IPS DF 6.9 (cell line): Measurements from ENCODE around the gene ZBP1.

Source experiments
- DNase-seq: peaks from one replicate; pipeline ENCODE4 v3.0.0-alpha.2; 2013; ENCODE audit warnings: low read depth, low spot score
- H3K27ac ChIP-seq: one replicate; pipeline ENCODE4 v1.5.1; 2013; ENCODE audit warnings: low read length, control low read depth
- H3K27me3 ChIP-seq: 2 replicates; pipeline ENCODE4 v1.6.1; 2013; ENCODE audit warnings: mild to moderate bottlenecking, low read length; ENCODE audit not compliant: control insufficient read depth, insufficient read depth
- H3K36me3 ChIP-seq: 2 replicates; pipeline ENCODE4 v1.6.1; 2013; ENCODE audit warnings: low read length; ENCODE audit not compliant: control insufficient read depth, insufficient read depth
- H3K4me1 ChIP-seq: 2 replicates; pipeline ENCODE4 v1.6.1; 2013; ENCODE audit warnings: low read length; ENCODE audit not compliant: control insufficient read depth, insufficient read depth
- H3K4me3 ChIP-seq: 2 replicates; pipeline ENCODE4 v1.5.1; 2013; ENCODE audit warnings: mild to moderate bottlenecking, low read length
- H3K9me3 ChIP-seq: 2 replicates; pipeline ENCODE4 v1.6.1; 2013; ENCODE audit warnings: low read length, inconsistent platforms; ENCODE audit not compliant: control insufficient read depth, insufficient read depth
- WGBS: extraction: QIAGEN DNeasy Blood & Tissue Kit; methylation state at CpG from one replicate; pipeline ENCODE4 v1.1.7; 2013; ENCODE audit warnings: mixed read lengths, missing lambda C conversion rate; ENCODE audit not compliant: insufficient read length, insufficient coverage; 5-methylcytosine and 5-hydroxymethylcytosine counted together

The ZBP1 gene

GRCh38 chr20:57566399-57566798, 53.8 kb downstream of the ZBP1 start:
- Histone ChIP-seq H3K27ac (no peak overlapping the region), H3K4me3 (no peak overlapping the region), H3K4me1 (no peaks in the 10 kb centered on the region), H3K9me3 (no peaks in the 10 kb centered on the region), H3K27me3 (no peaks in the 10 kb centered on the region), H3K36me3 (no peaks in the 10 kb centered on the region)
- no peak for DNase-seq
- no CpG with 5 or more reads among the region's 1 CpG for WGBS

GRCh38 chr20:57564951-57565642, 55.1 kb downstream of the ZBP1 start:
- no peak overlapping the region for H3K27ac ChIP-seq
- H3K4me3 ChIP-seq, result no peak overlapping the region
- no peaks in the 10 kb centered on the region for H3K27me3 ChIP-seq
- no peaks in the 10 kb centered on the region for H3K36me3 ChIP-seq
- no peaks in the 10 kb centered on the region for H3K9me3 ChIP-seq
- no CpG with 5 or more reads among the region's 11 CpGs for WGBS
- DNase-seq, result no peak
- no peaks in the 10 kb centered on the region for H3K4me1 ChIP-seq

- H3K27me3 ChIP-seq, result no peaks in the 10 kb centered on the region
- WGBS, result no CpG with 5 or more reads among the region's 14 CpGs
Observed at GRCh38 chr20:57564180-57564802, 55.9 kb downstream of the ZBP1 start.

GRCh38 chr20:57563522-57563921, 56.7 kb downstream of the ZBP1 start:
- Histone ChIP-seq H3K36me3 (no peaks in the 10 kb centered on the region), H3K27ac (no peak overlapping the region)

More at GRCh38 chr20:57564180-57564802, 55.9 kb downstream of the ZBP1 start:
- H3K4me1 ChIP-seq, result no peaks in the 10 kb centered on the region
- no peaks in the 10 kb centered on the region for H3K9me3 ChIP-seq
- no peak overlapping the region for H3K4me3 ChIP-seq
- no peak overlapping the region for H3K27ac ChIP-seq
- no peak for DNase-seq
- no peaks in the 10 kb centered on the region for H3K36me3 ChIP-seq

GRCh38 chr20:57562541-57563465, 57.4 kb downstream of the ZBP1 start:
- Histone ChIP-seq H3K4me1 (no peaks in the 10 kb centered on the region), H3K4me3 (no peak overlapping the region), H3K27me3 (no peaks in the 10 kb centered on the region), H3K27ac (no peak overlapping the region), H3K9me3 (no peaks in the 10 kb centered on the region), H3K36me3 (no peaks in the 10 kb centered on the region)
- WGBS, result no CpG with 5 or more reads among the region's 35 CpGs
- DNase-seq, result no peak

More at GRCh38 chr20:57563522-57563921, 56.7 kb downstream of the ZBP1 start:
- no peak overlapping the region for H3K4me3 ChIP-seq
- H3K9me3 ChIP-seq, result no peaks in the 10 kb centered on the region
- no peaks in the 10 kb centered on the region for H3K4me1 ChIP-seq
- H3K27me3 ChIP-seq, result no peaks in the 10 kb centered on the region
- no CpG with 5 or more reads among the region's 12 CpGs for WGBS
- no peak for DNase-seq

GRCh38 chr20:57561356-57562279, 58.6 kb downstream of the ZBP1 start:
- H3K27ac ChIP-seq, result no peak overlapping the region
- H3K4me1 ChIP-seq, result no peaks in the 10 kb centered on the region
- no peaks in the 10 kb centered on the region for H3K36me3 ChIP-seq
- DNase-seq, result no peak
- no peak overlapping the region for H3K4me3 ChIP-seq
- H3K27me3 ChIP-seq, result no peaks in the 10 kb centered on the region
- no CpG with 5 or more reads among the region's 24 CpGs for WGBS
- H3K9me3 ChIP-seq, result no peaks in the 10 kb centered on the region

GRCh38 chr20:57560554-57561355, 59.5 kb downstream of the ZBP1 start, which contains the start of gene PCK1:
TSS of gene PCK1 (plus strand) at chr20:57561110. CDS start at chr20:57561412, 302 bp downstream.
- WGBS, result no CpG with 5 or more reads among the region's 14 CpGs
- no peak within 1 kb of the TSS for H3K4me3 ChIP-seq
- no peak within 1 kb of the TSS for H3K27ac ChIP-seq
- no peak for DNase-seq
- no peaks in the 10 kb centered on the region for H3K9me3 ChIP-seq
- no peaks in the 10 kb centered on the region for H3K36me3 ChIP-seq
- no peaks in the 10 kb centered on the region for H3K27me3 ChIP-seq
- no peaks in the 10 kb centered on the region for H3K4me1 ChIP-seq

- no peak overlapping the region for H3K27ac ChIP-seq
- no peak overlapping the region for H3K4me3 ChIP-seq
- no CpG with 5 or more reads among the region's 8 CpGs for WGBS
- no peaks in the 10 kb centered on the region for H3K27me3 ChIP-seq
- H3K4me1 ChIP-seq, result no peaks in the 10 kb centered on the region
- no peaks in the 10 kb centered on the region for H3K9me3 ChIP-seq
- no peaks in the 10 kb centered on the region for H3K36me3 ChIP-seq
- no peak for DNase-seq
Observed at GRCh38 chr20:57559658-57560553, 60.3 kb downstream of the ZBP1 start.

- H3K36me3 ChIP-seq, result no peaks in the 10 kb centered on the region
- H3K4me3 ChIP-seq, result no peak overlapping the region
- H3K9me3 ChIP-seq, result no peaks in the 10 kb centered on the region
- no peaks in the 10 kb centered on the region for H3K27me3 ChIP-seq
- no peak for DNase-seq
- no CpG with 5 or more reads among the region's 10 CpGs for WGBS
- no peak overlapping the region for H3K27ac ChIP-seq
- no peaks in the 10 kb centered on the region for H3K4me1 ChIP-seq
Observed at GRCh38 chr20:57559289-57559634, 61.0 kb downstream of the ZBP1 start.
